Stomach (tissue), 4 donors: ENCODE results near the gene BMP6.

Source experiments
- EP300 ChIP-seq: sonication (generic); formaldehyde crosslinking; IDR thresholded peaks from one replicate; pipeline ENCODE4 v1.6.1; 2017; ENCODE audit warnings: antibody characterized with exemption
- POLR2A ChIP-seq, 4 donors: fragments of 450-650 bp; IDR thresholded peaks; one replicate each; pipeline ENCODE4 v1.6.1; 2016; ENCODE audit warnings: antibody characterized with exemption in 4 of 4, control low read depth in 2 of 4, mild to moderate bottlenecking in 1 of 4, moderate library complexity in 1 of 4
- POLR2AphosphoS5 ChIP-seq, 3 donors: sonication (generic); formaldehyde crosslinking; IDR thresholded peaks; one replicate each; pipeline ENCODE4 v1.6.1; 2016; ENCODE audit warnings: antibody characterized with exemption in 3 of 3
- TF ChIP-seq, protein P1 (sequence below), 7 experiments: fragments of 450-650 bp in 4 of 7; fragments of 200-600 bp in 3 of 7; sonication (generic) in 3 of 7; IDR thresholded peaks; one replicate each; pipeline ENCODE4 v1.5.1; 2016 to 2019; ENCODE audit warnings: antibody characterized with exemption in 7 of 7, control low read depth in 2 of 7, mild to moderate bottlenecking in 1 of 7

DNA sequence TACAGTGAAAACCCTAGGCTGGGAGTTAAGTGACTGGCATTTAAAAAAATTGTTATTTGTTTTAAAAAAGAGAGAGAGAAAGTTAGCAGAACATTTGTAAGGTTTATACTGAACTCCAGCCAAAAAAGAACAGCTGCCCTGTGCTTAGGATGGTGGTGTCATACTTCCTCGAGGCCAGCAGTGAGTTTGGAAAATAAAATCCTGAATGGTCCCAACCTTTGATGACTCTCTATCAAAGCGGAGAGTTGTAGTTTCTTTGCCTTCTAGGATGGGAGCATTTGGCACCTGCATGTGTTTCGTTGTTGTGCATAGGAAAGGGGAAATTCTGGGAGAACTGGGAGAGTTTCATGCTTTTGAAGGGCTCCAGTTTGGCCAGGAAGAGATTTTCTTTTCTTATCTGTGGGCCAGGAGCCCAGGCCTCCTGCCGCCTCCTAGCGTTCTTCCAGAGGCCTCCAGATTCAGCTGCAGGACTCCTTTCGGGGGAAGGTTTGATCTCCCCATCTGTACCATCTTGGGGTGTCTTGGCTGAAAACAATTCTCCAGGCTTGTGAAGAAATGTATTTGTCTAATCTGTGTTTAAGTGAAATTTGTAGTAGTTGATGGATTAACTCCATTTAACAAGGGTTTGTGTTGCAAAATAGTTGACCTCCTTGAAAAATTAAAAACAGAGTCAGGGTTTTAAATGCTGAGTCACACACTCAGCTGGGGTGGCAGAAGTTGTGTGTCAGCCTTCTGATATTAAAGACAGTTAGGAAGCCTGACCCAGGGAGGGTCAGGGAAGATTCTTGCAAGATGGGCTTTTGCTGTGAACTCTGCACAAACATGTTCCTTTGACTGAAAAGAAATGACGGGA lies 121.3 kb downstream of the BMP6 start:
- no peak for TF ChIP-seq EP300
- TF ChIP-seq, protein P1, sequence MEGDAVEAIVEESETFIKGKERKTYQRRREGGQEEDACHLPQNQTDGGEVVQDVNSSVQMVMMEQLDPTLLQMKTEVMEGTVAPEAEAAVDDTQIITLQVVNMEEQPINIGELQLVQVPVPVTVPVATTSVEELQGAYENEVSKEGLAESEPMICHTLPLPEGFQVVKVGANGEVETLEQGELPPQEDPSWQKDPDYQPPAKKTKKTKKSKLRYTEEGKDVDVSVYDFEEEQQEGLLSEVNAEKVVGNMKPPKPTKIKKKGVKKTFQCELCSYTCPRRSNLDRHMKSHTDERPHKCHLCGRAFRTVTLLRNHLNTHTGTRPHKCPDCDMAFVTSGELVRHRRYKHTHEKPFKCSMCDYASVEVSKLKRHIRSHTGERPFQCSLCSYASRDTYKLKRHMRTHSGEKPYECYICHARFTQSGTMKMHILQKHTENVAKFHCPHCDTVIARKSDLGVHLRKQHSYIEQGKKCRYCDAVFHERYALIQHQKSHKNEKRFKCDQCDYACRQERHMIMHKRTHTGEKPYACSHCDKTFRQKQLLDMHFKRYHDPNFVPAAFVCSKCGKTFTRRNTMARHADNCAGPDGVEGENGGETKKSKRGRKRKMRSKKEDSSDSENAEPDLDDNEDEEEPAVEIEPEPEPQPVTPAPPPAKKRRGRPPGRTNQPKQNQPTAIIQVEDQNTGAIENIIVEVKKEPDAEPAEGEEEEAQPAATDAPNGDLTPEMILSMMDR (IDR thresholded peaks at IDR 0.05) = no peak
- TF ChIP-seq POLR2A (IDR thresholded peaks at IDR 0.05) = no peak
- TF ChIP-seq POLR2AphosphoS5 (IDR thresholded peaks at IDR 0.05) = no peak
